WI38 (cell line): ENCODE results near the gene PRRC2C.
"Not testable (repeated sequence)": the region's sequence is repeated elsewhere in the genome, so short reads cannot be mapped to it uniquely, and the experiment has no call there.

Source experiments
- H3K4me3 ChIP-seq: 2 replicates; pipeline ENCODE4 v1.5.1; 2011; ENCODE audit warnings: low read depth, mild to moderate bottlenecking, control low read depth, low read length
- TF ChIP-seq, protein P1 (sequence below): IDR thresholded peaks from 2 replicates; pipeline ENCODE4 v1.5.1; 2012; ENCODE audit warnings: low read depth, mild to moderate bottlenecking, control low read depth, low read length

PRRC2C gene

GRCh38 chr1:171597203-171597602, 111.9 kb downstream of the PRRC2C start:
- H3K4me3 ChIP-seq = no peak overlapping the region
- TF ChIP-seq, protein P1, sequence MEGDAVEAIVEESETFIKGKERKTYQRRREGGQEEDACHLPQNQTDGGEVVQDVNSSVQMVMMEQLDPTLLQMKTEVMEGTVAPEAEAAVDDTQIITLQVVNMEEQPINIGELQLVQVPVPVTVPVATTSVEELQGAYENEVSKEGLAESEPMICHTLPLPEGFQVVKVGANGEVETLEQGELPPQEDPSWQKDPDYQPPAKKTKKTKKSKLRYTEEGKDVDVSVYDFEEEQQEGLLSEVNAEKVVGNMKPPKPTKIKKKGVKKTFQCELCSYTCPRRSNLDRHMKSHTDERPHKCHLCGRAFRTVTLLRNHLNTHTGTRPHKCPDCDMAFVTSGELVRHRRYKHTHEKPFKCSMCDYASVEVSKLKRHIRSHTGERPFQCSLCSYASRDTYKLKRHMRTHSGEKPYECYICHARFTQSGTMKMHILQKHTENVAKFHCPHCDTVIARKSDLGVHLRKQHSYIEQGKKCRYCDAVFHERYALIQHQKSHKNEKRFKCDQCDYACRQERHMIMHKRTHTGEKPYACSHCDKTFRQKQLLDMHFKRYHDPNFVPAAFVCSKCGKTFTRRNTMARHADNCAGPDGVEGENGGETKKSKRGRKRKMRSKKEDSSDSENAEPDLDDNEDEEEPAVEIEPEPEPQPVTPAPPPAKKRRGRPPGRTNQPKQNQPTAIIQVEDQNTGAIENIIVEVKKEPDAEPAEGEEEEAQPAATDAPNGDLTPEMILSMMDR = no peak

- not testable (repeated sequence) for H3K4me3 ChIP-seq
Measured at GRCh38 chr1:171600310-171600709, 115.0 kb downstream of the PRRC2C start.

GRCh38 chr1:171600862-171601261, 115.5 kb downstream of the PRRC2C start:
- TF ChIP-seq, protein P1 = no peak

DNA sequence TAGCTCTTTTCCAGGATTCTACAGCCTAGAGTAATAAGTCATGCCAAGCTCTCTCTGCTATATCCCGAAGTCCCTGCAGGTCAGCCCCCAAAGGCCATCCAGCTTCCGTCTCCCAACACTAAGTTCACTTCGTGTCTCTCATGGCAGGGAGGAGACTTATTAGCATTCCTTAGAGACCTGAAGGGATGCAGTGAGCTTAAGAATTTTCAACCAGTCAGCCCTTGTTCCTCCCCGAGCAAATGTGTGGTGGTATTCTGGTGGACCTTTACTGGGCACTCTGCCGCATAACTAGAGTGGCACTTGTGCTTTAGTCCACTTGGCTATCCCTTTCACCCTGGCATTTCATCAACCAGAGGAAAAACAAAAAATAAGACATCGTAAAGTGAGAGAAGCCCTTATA, 117.7 kb downstream of the PRRC2C start:
- not testable (repeated sequence) for H3K4me3 ChIP-seq

More at GRCh38 chr1:171600862-171601261, 115.5 kb downstream of the PRRC2C start:
- H3K4me3 ChIP-seq = no peak overlapping the region

DNA sequence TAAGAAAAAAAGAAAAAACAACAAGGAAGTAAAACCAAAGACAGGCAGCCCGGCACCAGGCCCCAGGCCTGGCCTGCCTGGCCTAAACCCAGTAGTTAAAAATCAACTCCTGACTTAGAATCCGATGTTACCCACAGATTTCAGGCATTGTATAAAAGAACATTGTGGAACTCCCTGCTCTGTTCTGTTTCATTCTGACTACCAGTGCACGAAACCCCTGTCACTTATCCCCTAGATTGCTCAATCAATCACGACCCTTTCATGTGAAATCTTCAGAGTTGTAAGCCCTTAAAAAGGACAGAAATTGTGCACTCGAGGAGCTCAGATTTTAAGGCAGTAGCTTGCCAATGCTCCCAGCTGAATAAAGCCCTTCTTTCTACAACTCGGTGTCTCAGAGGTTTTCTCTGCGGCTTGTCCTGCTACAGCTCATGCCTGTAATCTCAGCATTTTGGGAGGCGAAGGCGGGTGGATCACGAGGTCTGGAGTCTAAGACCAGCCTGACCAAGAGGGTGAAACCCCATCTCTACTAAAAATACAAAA, 121.1 kb downstream of the PRRC2C start:
- no peak overlapping the region for H3K4me3 ChIP-seq
- TF ChIP-seq, protein P1 = no peak

GRCh38 chr1:171610385-171610784, 125.1 kb downstream of the PRRC2C start:
- TF ChIP-seq, protein P1 = no peak
- H3K4me3 ChIP-seq = no peak overlapping the region

GRCh38 chr1:171611306-171611705, 126.0 kb downstream of the PRRC2C start:
- no peak overlapping the region for H3K4me3 ChIP-seq
- TF ChIP-seq, protein P1 = no peak

GRCh38 chr1:171613282-171613681, 128.0 kb downstream of the PRRC2C start:
- no peak overlapping the region for H3K4me3 ChIP-seq
- TF ChIP-seq, protein P1 = no peak

DNA sequence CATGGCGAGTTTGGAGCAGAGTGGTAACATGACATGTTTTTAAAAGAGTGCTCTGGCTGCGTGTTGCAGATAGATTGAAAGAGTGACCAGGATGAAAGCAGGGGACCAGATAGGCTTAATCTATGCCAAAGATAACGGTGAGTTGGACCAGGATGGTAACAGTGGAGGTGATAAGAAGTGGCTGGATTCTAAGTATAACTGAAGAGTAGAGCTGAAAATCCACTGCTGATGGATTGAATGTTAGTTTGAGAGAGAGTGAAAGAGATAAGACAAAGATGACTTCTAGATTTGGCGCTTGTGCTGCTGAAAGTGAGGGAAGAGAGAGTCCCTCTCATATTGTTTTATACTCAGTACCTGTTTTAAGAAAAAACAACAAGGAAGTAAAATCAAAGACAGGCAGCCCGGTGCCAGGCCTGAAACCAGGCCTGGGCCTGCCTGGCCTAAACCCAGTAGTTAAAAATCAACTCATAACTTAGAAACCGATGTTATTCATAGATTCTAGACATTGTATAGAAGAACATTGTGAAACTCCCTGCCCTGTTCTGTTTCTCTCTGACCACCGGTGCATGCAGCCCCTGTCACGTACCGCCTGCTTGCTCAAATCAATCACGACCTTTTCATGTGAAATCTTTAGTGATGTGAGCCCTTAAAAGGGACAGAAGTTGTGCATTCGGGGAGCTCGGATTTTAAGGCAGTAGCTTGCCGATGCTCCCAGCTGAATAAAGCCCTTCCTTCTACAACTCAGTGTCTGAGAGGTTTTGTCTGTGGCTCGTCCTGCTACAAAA, 130.0 kb downstream of the PRRC2C start:
- not testable (repeated sequence) for H3K4me3 ChIP-seq
